Measurements from ENCODE around the gene PRKAR1A.

The PRKAR1A gene

DNA sequence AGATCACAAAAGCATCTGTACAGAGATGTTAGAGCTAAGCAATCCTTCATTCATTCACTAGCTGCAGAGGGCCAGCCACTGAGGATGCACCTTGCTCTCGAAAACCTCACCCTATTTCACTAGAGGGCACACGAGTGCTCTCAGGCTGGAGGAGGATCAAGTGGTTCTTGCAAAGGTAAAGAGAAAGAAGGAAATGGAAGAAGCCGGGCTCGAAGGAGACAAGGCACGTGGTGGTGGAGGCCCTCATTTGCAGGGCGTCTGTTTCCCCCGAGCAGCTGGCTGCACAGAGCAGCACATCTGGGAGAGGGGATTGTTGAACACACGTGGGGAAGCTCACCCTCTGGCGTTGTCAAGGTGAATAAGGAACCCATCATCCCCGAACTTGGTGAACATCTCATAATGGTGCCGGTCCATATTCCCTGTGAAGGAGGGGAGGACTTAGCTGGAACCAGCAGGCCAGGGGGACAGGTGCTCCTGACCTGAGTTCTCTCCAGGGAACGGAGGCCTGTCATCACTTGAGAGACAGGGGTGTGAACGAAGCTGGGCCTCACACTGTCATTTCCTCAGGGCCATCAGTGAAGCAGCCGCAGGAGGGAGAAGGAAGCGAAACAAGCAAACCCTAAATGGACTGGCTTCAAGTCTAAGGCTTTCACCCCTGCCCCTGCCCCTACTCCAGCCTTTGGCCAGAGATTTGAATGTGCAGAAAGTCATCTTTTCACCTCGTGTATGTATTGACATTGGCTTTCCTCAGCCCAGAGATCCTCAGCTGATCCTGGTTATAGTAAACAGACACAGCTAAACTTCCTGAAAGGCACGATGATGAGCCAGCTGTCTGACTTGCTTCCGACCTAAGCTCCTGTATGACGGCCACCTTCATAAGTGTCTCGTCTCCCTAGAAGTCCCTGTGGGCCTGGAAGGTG lies 27.6 kb downstream of the PRKAR1A start (continued):
- TF ChIP-seq ZFP3 (CRISPR knock-in tag; IDR thresholded peaks at IDR 0.05), result no peak
- no peak for TF ChIP-seq ZNF8 (CRISPR knock-in tag; IDR thresholded peaks at IDR 0.05)
- TF ChIP-seq RARB (CRISPR knock-in tag; IDR thresholded peaks at IDR 0.05), result no peak
- TF ChIP-seq TCF4 (CRISPR knock-in tag; IDR thresholded peaks at IDR 0.05; ENCODE audit: borderline replicate concordance), result no peak
- TF ChIP-seq, protein P1, sequence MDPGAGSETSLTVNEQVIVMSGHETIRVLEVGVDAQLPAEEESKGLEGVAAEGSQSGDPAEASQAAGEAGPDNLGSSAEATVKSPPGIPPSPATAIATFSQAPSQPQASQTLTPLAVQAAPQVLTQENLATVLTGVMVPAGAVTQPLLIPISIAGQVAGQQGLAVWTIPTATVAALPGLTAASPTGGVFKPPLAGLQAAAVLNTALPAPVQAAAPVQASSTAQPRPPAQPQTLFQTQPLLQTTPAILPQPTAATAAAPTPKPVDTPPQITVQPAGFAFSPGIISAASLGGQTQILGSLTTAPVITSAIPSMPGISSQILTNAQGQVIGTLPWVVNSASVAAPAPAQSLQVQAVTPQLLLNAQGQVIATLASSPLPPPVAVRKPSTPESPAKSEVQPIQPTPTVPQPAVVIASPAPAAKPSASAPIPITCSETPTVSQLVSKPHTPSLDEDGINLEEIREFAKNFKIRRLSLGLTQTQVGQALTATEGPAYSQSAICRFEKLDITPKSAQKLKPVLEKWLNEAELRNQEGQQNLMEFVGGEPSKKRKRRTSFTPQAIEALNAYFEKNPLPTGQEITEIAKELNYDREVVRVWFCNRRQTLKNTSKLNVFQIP (CRISPR knock-in tag; IDR thresholded peaks at IDR 0.05; ENCODE audit: borderline replicate concordance, low read depth), result no peak
- no peak for TF ChIP-seq BACH2 (CRISPR knock-in tag; IDR thresholded peaks at IDR 0.05; ENCODE audit: borderline replicate concordance)
- no peak for TF ChIP-seq ZNF565 (CRISPR knock-in tag; conservative IDR thresholded peaks at IDR 0.05; ENCODE audit: low read depth)
- no peak for TF ChIP-seq PPARA (CRISPR knock-in tag; IDR thresholded peaks at IDR 0.05; ENCODE audit: borderline replicate concordance)

- TF ChIP-seq TSHZ2 (CRISPR knock-in tag; IDR thresholded peaks at IDR 0.05) (no peak), PATZ1 (CRISPR knock-in tag; IDR thresholded peaks at IDR 0.05; ENCODE audit: borderline replicate concordance) (no peak), ESRRG (CRISPR knock-in tag; IDR thresholded peaks at IDR 0.05) (no peak), ZFP3 (CRISPR knock-in tag; IDR thresholded peaks at IDR 0.05) (no peak), GLIS3 (CRISPR knock-in tag; IDR thresholded peaks at IDR 0.05) (no peak), ISL1 (CRISPR knock-in tag; IDR thresholded peaks at IDR 0.05) (no peak), SNAI2 (CRISPR knock-in tag; IDR thresholded peaks at IDR 0.05) (no peak)
- peak; percentile 5; the same call in 2 of the 3 replicates for ATAC-seq
These were observed 28.8 kb downstream of the PRKAR1A start for GRCh38 chr17:68540981-68541380.

DNA sequence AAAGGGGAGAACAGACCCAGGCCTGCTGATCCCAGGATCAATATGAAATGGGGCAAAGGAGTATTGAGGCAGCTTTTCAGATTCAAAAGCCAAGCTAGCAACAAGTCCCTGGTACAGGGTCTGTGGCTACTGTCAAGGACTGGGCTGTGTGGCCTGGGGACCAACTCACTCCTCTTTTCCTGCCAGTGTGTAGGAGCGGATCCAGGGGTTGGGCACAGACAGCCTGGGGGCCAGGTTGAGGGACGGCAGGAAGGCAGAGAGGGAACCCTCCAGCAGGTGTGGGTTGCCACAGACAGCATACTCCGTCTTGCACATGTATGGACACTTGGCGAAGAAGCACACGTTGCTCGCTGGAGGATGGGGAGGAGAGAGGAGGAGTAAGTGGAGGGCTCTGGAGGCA lies 29.6 kb downstream of the PRKAR1A start:
- no peak; the same call in 2 of the 3 replicates for ATAC-seq
- TF ChIP-seq BACH2 (CRISPR knock-in tag; IDR thresholded peaks at IDR 0.05; ENCODE audit: borderline replicate concordance), result no peak
- TF ChIP-seq RARB (CRISPR knock-in tag; IDR thresholded peaks at IDR 0.05), result no peak
- no peak for TF ChIP-seq ISL1 (CRISPR knock-in tag; IDR thresholded peaks at IDR 0.05)
- TF ChIP-seq, protein P2, sequence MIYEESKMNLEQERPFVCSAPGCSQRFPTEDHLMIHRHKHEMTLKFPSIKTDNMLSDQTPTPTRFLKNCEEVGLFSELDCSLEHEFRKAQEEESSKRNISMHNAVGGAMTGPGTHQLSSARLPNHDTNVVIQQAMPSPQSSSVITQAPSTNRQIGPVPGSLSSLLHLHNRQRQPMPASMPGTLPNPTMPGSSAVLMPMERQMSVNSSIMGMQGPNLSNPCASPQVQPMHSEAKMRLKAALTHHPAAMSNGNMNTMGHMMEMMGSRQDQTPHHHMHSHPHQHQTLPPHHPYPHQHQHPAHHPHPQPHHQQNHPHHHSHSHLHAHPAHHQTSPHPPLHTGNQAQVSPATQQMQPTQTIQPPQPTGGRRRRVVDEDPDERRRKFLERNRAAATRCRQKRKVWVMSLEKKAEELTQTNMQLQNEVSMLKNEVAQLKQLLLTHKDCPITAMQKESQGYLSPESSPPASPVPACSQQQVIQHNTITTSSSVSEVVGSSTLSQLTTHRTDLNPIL (CRISPR knock-in tag; IDR thresholded peaks at IDR 0.05; ENCODE audit: low read depth), result no peak
- TF ChIP-seq OSR1 (CRISPR knock-in tag; IDR thresholded peaks at IDR 0.05), result no peak
- TF ChIP-seq TCF4 (CRISPR knock-in tag; IDR thresholded peaks at IDR 0.05; ENCODE audit: borderline replicate concordance), result no peak
- no peak for TF ChIP-seq ZC3H10 (CRISPR knock-in tag; IDR thresholded peaks at IDR 0.05)
- no peak for TF ChIP-seq PATZ1 (CRISPR knock-in tag; IDR thresholded peaks at IDR 0.05; ENCODE audit: borderline replicate concordance)
- no peak for TF ChIP-seq SNAI2 (CRISPR knock-in tag; IDR thresholded peaks at IDR 0.05)
- no peak for TF ChIP-seq PPARA (CRISPR knock-in tag; IDR thresholded peaks at IDR 0.05; ENCODE audit: borderline replicate concordance)
- no peak for TF ChIP-seq ZNF8 (CRISPR knock-in tag; IDR thresholded peaks at IDR 0.05)
- no peak for TF ChIP-seq ESRRG (CRISPR knock-in tag; IDR thresholded peaks at IDR 0.05)
- TF ChIP-seq TOX (CRISPR knock-in tag; IDR thresholded peaks at IDR 0.05; ENCODE audit: borderline replicate concordance), result no peak
- TF ChIP-seq GLIS3 (CRISPR knock-in tag; IDR thresholded peaks at IDR 0.05), result no peak
- TF ChIP-seq TSHZ2 (CRISPR knock-in tag; IDR thresholded peaks at IDR 0.05), result no peak
- no peak for TF ChIP-seq ZFP3 (CRISPR knock-in tag; IDR thresholded peaks at IDR 0.05)
- no peak for TF ChIP-seq ZFP30 (CRISPR knock-in tag; IDR thresholded peaks at IDR 0.05)

Measured in SK-N-SH treated with all-trans-retinoic acid at 6 μM for 48 hours (cell line).